ENCODE measurements around the gene THADA. TPM values are rescaled to one million over a fixed set of nuclear protein-coding genes. Genes with fewer than 3 reads are reported as not detected.
A peak's percentile ranks its signal among the peaks of the same experiment; 100 is the strongest.
"Not testable (repeated sequence)": the region's sequence is repeated elsewhere in the genome, so short reads cannot be mapped to it uniquely, and the experiment has no call there.

Gene THADA
- polyA plus RNA-seq, 4 donors: 6.3 to 13.5 (median 12.7) TPM

GRCh38 chr2:43193652-43194120 lies 402.2 kb downstream of the THADA start:
- DNase-seq (peak in 1 of 2 donors; percentile 82), FAIRE-seq (no peak)
- Histone ChIP-seq H3K9me3 (ENCODE audit: control insufficient read depth in 2 of 2, insufficient read depth in 1 of 2, low read depth in 1 of 2, low read length in 1 of 2) (no peaks in the 10 kb centered on the region), H3K27me3 (ENCODE audit: control insufficient read depth in 3 of 3, insufficient read depth in 3 of 3, low read length in 3 of 3) (no peaks in the 10 kb centered on the region), H3K4me1 (ENCODE audit: control insufficient read depth in 3 of 3, insufficient read depth in 2 of 3, low read depth in 1 of 3, low read length in 2 of 3) (peaks cover 0 to 82% (median 16%) of the 10 kb centered on the region in 3 donors), H3K36me3 (ENCODE audit: control insufficient read depth in 3 of 3, insufficient read depth in 2 of 3, low read depth in 1 of 3, low read length in 3 of 3) (no peaks in the 10 kb centered on the region), H3K4me3 (ENCODE audit: low read depth in 1 of 3, low read length in 3 of 3) (no peak overlapping the region), H3K27ac (ENCODE audit: low read depth in 1 of 3, low read length in 2 of 3) (peak overlapping the region; percentile 83 to 98 (median 94))
- WGBS, 3 donors: 20 to 55% (median 35%) methylated on average over 4 of the region's 4 CpGs

DNA sequence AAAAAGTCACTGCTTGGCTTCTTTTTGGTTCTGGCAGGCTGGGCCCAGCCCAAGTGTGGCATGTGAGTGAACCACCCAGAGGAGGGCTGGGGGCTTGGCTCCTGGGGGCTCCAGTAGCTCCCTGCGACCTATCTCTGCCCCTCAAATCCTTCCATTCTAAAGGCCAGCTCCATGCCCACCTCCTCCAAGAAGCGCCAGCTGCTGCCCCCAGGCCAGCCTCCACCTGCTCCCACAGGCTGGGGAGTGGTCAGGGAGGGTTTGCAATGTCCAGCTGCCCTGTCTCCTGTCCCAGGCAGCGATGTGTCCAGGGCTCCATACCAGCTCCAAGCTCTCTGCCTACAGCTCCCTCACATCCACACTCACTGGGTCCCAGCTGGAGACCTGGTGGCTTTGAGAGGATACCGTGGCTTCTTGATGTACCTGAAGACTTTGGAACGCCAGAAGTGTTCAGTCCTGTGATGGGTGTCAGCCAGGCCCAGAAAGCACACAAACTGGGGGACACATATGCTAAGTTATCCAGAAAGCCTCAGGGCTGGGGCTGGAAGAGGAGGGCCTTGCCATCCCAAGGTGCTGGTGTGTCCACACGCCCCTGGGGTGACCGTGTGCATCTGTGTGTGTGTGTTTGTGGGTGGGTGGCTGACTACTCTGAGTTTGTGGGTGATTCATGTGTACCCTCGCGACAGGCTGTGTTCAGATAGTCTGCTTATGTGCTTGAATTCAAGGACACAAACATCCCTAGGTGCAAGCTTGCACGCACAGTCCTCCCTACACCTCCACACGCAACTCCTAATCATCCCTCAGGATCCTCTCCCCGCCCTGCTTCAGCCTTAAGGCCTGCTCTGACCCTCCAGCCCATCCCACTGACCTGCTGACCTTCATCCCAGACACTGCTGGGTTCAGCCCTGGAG lies 402.8 kb downstream of the THADA start:
- FAIRE-seq: no peak

GRCh38 chr2:43191947-43192516 lies 403.8 kb downstream of the THADA start:
- WGBS, 3 donors: 38 to 66% (median 38%) methylated on average over 3 of the region's 3 CpGs
- DNase-seq (no peak), FAIRE-seq (no peak)
- no peak overlapping the region for H3K4me3 ChIP-seq (ENCODE audit: low read depth in 1 of 3, low read length in 3 of 3)
- peak overlapping the region; percentile 83 to 98 (median 94) for H3K27ac ChIP-seq (ENCODE audit: low read depth in 1 of 3, low read length in 2 of 3)
- H3K27me3 ChIP-seq (ENCODE audit: control insufficient read depth in 3 of 3, insufficient read depth in 3 of 3, low read length in 3 of 3): no peaks in the 10 kb centered on the region
- H3K4me1 ChIP-seq (ENCODE audit: control insufficient read depth in 3 of 3, insufficient read depth in 2 of 3, low read depth in 1 of 3, low read length in 2 of 3): peaks cover 5 to 76% (median 14%) of the 10 kb centered on the region in 3 donors
- no peaks in the 10 kb centered on the region for H3K9me3 ChIP-seq (ENCODE audit: control insufficient read depth in 2 of 2, insufficient read depth in 1 of 2, low read depth in 1 of 2, low read length in 1 of 2)
- no peaks in the 10 kb centered on the region for H3K36me3 ChIP-seq (ENCODE audit: control insufficient read depth in 3 of 3, insufficient read depth in 2 of 3, low read depth in 1 of 3, low read length in 3 of 3)

More for the DNA sequence above, 402.8 kb downstream of the THADA start:
- no peaks in the 10 kb centered on the region for H3K36me3 ChIP-seq (ENCODE audit: control insufficient read depth in 3 of 3, insufficient read depth in 2 of 3, low read depth in 1 of 3, low read length in 3 of 3)
- H3K27me3 ChIP-seq (ENCODE audit: control insufficient read depth in 3 of 3, insufficient read depth in 3 of 3, low read length in 3 of 3): no peaks in the 10 kb centered on the region
- H3K4me1 ChIP-seq (ENCODE audit: control insufficient read depth in 3 of 3, insufficient read depth in 2 of 3, low read depth in 1 of 3, low read length in 2 of 3): peaks cover 0 to 75% (median 16%) of the 10 kb centered on the region in 3 donors
- WGBS, 3 donors: 26 to 77% (median 61%) methylated on average over 11 to 12 of the region's 12 CpGs
- peak overlapping the region; percentile 83 to 98 (median 94) for H3K27ac ChIP-seq (ENCODE audit: low read depth in 1 of 3, low read length in 2 of 3)
- no peaks in the 10 kb centered on the region for H3K9me3 ChIP-seq (ENCODE audit: control insufficient read depth in 2 of 2, insufficient read depth in 1 of 2, low read depth in 1 of 2, low read length in 1 of 2)
- DNase-seq: peak in 1 of 2 donors; percentile 55
- no peak overlapping the region for H3K4me3 ChIP-seq (ENCODE audit: low read depth in 1 of 3, low read length in 3 of 3)

DNA sequence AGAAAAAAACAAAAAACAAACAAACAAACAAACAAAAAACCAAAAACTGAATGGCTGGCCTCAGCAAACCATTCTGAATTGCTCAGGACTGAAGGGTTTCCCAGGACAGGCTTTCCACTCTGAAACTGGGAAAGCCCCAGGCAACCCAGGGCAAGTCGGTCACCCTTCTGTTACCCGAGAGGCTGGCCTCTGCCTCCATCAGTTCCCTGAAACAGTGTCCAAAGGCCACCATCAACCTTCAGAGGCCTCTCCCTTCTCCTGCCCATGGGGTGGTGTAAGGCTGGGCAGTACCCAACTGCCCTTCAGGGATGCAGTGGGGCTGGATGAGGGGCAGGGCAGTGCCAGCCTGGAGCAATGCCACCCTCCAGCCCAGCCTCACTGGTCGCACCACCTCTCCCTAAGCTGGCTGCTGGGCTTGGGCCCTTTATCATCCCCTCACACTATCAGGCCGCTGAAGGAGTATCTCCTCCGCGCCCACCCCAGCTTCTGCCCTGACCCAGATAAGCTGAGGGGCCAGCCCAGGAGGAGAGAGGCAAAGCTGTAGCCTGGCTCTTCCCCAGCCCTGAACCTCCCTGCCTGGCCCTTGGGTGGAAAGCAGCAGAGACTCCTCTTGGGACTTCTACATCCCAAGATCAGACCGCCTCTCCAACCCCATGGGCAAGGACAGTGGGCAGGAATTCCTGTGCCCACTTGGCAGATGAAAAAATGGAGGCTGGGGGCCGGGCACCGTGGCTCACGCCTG lies 405.4 kb downstream of the THADA start:
- FAIRE-seq (no peak), DNase-seq (peak; percentile 68 to 70)
- Histone ChIP-seq H3K27ac (ENCODE audit: low read depth in 1 of 3, low read length in 2 of 3) (peak overlapping the region in 2 of 3 donors; percentile 24 to 50), H3K9me3 (ENCODE audit: control insufficient read depth in 2 of 2, insufficient read depth in 1 of 2, low read depth in 1 of 2, low read length in 1 of 2) (no peaks in the 10 kb centered on the region), H3K4me1 (ENCODE audit: control insufficient read depth in 3 of 3, insufficient read depth in 2 of 3, low read depth in 1 of 3, low read length in 2 of 3) (peaks cover 13 to 79% (median 24%) of the 10 kb centered on the region in 3 donors), H3K4me3 (ENCODE audit: low read depth in 1 of 3, low read length in 3 of 3) (no peak overlapping the region), H3K27me3 (ENCODE audit: control insufficient read depth in 3 of 3, insufficient read depth in 3 of 3, low read length in 3 of 3) (no peaks in the 10 kb centered on the region), H3K36me3 (ENCODE audit: control insufficient read depth in 3 of 3, insufficient read depth in 2 of 3, low read depth in 1 of 3, low read length in 3 of 3) (no peaks in the 10 kb centered on the region)
- WGBS, 3 donors: 60 to 81% (median 72%) methylated on average over 8 to 10 of the region's 10 CpGs

GRCh38 chr2:43189861-43190260 lies 406.0 kb downstream of the THADA start:
- not testable (repeated sequence) for H3K27me3 ChIP-seq (ENCODE audit: control insufficient read depth in 3 of 3, insufficient read depth in 3 of 3, low read length in 3 of 3); FAIRE-seq; H3K4me3 ChIP-seq (ENCODE audit: low read depth in 1 of 3, low read length in 3 of 3); DNase-seq; H3K9me3 ChIP-seq (ENCODE audit: control insufficient read depth in 2 of 2, insufficient read depth in 1 of 2, low read depth in 1 of 2, low read length in 1 of 2); H3K36me3 ChIP-seq (ENCODE audit: control insufficient read depth in 3 of 3, insufficient read depth in 2 of 3, low read depth in 1 of 3, low read length in 3 of 3)
- peak overlapping the region in 1 of 3 donors; percentile 50 for H3K27ac ChIP-seq (ENCODE audit: low read depth in 1 of 3, low read length in 2 of 3)
- WGBS, 3 donors: 60 to 78% (median 66%) methylated on average over 7 of the region's 7 CpGs
- H3K4me1 ChIP-seq (ENCODE audit: control insufficient read depth in 3 of 3, insufficient read depth in 2 of 3, low read depth in 1 of 3, low read length in 2 of 3): peaks cover 17 to 78% (median 22%) of the 10 kb centered on the region in 3 donors

DNA sequence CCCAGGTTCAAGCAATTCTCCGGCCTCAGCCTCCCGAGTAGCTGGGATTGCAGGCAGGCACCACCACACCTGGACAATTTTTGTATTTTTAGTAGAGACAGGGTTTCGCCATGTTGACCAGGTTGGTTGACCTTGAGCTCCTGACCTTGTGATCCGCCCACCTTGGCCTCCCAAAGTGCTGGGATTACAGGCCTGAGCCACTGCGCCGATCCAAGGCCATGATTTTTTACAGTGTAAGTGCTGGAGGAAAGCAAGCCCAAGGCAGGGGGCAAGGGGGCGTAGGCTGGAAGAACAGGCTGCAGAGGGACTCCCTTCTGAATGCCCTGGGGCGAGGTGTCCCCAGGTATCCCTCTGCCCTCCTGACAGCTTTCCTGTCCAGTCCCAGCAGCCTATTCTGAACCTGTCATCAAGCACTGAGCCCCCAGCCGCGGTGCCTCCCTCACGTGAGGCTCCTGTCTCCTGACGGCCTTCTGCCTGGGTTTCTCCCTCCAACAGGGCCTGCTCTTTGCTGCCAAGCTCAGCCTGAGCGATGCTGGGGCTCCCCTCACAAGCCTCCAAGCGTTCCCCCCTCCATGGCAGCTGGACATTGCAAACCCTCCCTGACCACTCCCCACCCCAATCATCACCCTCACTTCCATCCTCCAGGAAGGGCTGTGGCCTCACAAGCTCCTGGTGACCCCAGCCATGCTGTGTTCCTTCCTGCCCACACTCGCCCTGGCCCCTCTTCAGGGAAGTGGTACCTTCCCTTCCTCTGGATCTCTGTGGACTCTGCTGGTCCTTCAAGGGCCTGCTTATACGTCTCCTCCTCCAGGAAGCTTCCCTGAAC lies 407.1 kb downstream of the THADA start:
- H3K27me3 ChIP-seq (ENCODE audit: control insufficient read depth in 3 of 3, insufficient read depth in 3 of 3, low read length in 3 of 3): no peaks in the 10 kb centered on the region
- 90 to 92% (median 91%) methylated on average over 16 of the region's 16 CpGs for WGBS, 3 donors
- DNase-seq (no peak), FAIRE-seq (no peak)
- peaks cover 19 to 78% (median 25%) of the 10 kb centered on the region in 3 donors for H3K4me1 ChIP-seq (ENCODE audit: control insufficient read depth in 3 of 3, insufficient read depth in 2 of 3, low read depth in 1 of 3, low read length in 2 of 3)
- no peak overlapping the region for H3K4me3 ChIP-seq (ENCODE audit: low read depth in 1 of 3, low read length in 3 of 3)
- H3K36me3 ChIP-seq (ENCODE audit: control insufficient read depth in 3 of 3, insufficient read depth in 2 of 3, low read depth in 1 of 3, low read length in 3 of 3): no peaks in the 10 kb centered on the region
- no peak overlapping the region for H3K27ac ChIP-seq (ENCODE audit: low read depth in 1 of 3, low read length in 2 of 3)
- H3K9me3 ChIP-seq (ENCODE audit: control insufficient read depth in 2 of 2, insufficient read depth in 1 of 2, low read depth in 1 of 2, low read length in 1 of 2): no peaks in the 10 kb centered on the region

DNA sequence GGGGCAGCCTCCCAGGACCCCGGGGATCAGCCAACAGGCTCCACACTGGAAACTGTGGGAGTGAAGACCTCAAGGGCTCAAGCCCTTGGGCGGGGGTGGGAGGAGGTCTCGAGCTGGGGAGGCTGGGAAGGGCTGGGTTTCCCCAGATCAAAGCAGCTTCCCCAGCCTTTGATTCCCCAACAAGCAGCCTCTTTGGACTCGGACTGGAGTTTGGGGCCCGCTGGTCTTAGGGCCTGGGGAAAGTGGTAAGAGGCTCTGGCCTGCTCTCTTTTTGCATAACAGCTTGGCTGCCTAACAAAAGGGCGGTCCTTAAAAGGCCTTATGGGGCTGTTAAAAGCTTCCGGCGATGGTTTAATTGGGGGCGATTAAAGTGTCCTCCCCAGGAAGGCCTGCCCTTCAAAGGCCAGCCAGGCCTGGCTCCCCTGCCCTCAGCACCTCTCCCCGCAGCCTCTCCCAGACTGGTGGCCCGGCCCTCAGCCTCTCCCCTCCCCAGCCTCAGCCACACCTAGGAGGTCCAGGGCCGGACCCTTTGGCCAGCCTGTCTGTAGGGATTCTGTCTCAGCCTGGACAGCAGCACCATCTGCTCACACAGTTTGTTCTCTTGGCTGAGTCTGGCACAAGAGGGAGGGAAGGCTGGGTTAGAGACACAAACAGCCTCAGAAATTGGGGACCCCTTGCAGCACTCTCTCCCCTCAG lies 409.0 kb downstream of the THADA start:
- Histone ChIP-seq H3K4me3 (ENCODE audit: low read depth in 1 of 3, low read length in 3 of 3) (no peak overlapping the region), H3K4me1 (ENCODE audit: control insufficient read depth in 3 of 3, insufficient read depth in 2 of 3, low read depth in 1 of 3, low read length in 2 of 3) (peaks cover 19 to 61% (median 22%) of the 10 kb centered on the region in 3 donors), H3K27ac (ENCODE audit: low read depth in 1 of 3, low read length in 2 of 3) (peak overlapping the region; percentile 53 to 74 (median 61)), H3K27me3 (ENCODE audit: control insufficient read depth in 3 of 3, insufficient read depth in 3 of 3, low read length in 3 of 3) (no peaks in the 10 kb centered on the region), H3K36me3 (ENCODE audit: control insufficient read depth in 3 of 3, insufficient read depth in 2 of 3, low read depth in 1 of 3, low read length in 3 of 3) (no peaks in the 10 kb centered on the region), H3K9me3 (ENCODE audit: control insufficient read depth in 2 of 2, insufficient read depth in 1 of 2, low read depth in 1 of 2, low read length in 1 of 2) (no peaks in the 10 kb centered on the region)
- 21 to 48% (median 41%) methylated on average over 12 of the region's 12 CpGs for WGBS, 3 donors
- DNase-seq (peak; percentile 67 to 73), FAIRE-seq (no peak)

All from small intestine (tissue), 7 donors.